Measurements from ENCODE around the gene ABHD3. TPM values are rescaled to one million over a fixed set of nuclear protein-coding genes. Genes with fewer than 3 reads are reported as not detected.
"Not testable (repeated sequence)": the region's sequence is repeated elsewhere in the genome, so short reads cannot be mapped to it uniquely, and the experiment has no call there.

Gene ABHD3
- total RNA-seq, 1 donor from 2014 or later: 6.0 TPM

- intact Hi-C loops (cut with micrococcal nuclease): no loop called here
- DNase-seq (no peak), ATAC-seq (no peak)
Measured at GRCh38 chr18:21662581-21662980, 42.0 kb downstream of the ABHD3 start.

- DNase-seq (no peak), ATAC-seq (no peak)
- intact Hi-C loops (cut with micrococcal nuclease): no loop called here
Measured at GRCh38 chr18:21660078-21660477, 44.5 kb downstream of the ABHD3 start.

- no peak for DNase-seq
- intact Hi-C loops (cut with micrococcal nuclease): no loop called here
- ATAC-seq: no peak
Measured at GRCh38 chr18:21656402-21656801, 48.2 kb downstream of the ABHD3 start.

GRCh38 chr18:21653361-21653760 lies 51.2 kb downstream of the ABHD3 start:
- DNase-seq (no peak), ATAC-seq (no peak)
- intact Hi-C loops (cut with micrococcal nuclease): no loop called here

- ATAC-seq: no peak
- intact Hi-C loops (cut with micrococcal nuclease): no loop called here
- no peak for DNase-seq
Measured at GRCh38 chr18:21652073-21652472, 52.5 kb downstream of the ABHD3 start.

GRCh38 chr18:21650311-21650710 lies 54.3 kb downstream of the ABHD3 start:
- DNase-seq: no peak
- ATAC-seq: no peak
- intact Hi-C loops (cut with micrococcal nuclease): no loop called here

- intact Hi-C loops (cut with micrococcal nuclease); DNase-seq; ATAC-seq: not testable (repeated sequence)
Measured at GRCh38 chr18:21640375-21640774, 64.2 kb downstream of the ABHD3 start.

GRCh38 chr18:21638822-21639221 lies 65.8 kb downstream of the ABHD3 start:
- ATAC-seq (no peak), DNase-seq (no peak)
- intact Hi-C loops (cut with micrococcal nuclease): no loop called here

- ATAC-seq (no peak), DNase-seq (no peak)
- intact Hi-C loops (cut with micrococcal nuclease): no loop called here
Measured at GRCh38 chr18:21636769-21637168, 67.8 kb downstream of the ABHD3 start.

GRCh38 chr18:21634588-21635199 lies 69.9 kb downstream of the ABHD3 start:
- intact Hi-C loops (cut with micrococcal nuclease): no loop called here
- ATAC-seq (no peak), DNase-seq (no peak)

- intact Hi-C loops (cut with micrococcal nuclease): no loop called here
- no peak for DNase-seq
- ATAC-seq: no peak
Measured at GRCh38 chr18:21632393-21632792, 72.2 kb downstream of the ABHD3 start.

GRCh38 chr18:21629089-21629832 lies 75.3 kb downstream of the ABHD3 start:
- ATAC-seq (no peak), DNase-seq (no peak)
- intact Hi-C loops (cut with micrococcal nuclease): no loop called here

GRCh38 chr18:21621640-21622039 lies 82.9 kb downstream of the ABHD3 start:
- intact Hi-C loops (cut with micrococcal nuclease); DNase-seq: not testable (repeated sequence)
- ATAC-seq: peak; percentile 56

- ATAC-seq: peak; percentile 100
- peak; percentile 94 for DNase-seq
- intact Hi-C loops (cut with micrococcal nuclease): no loop called here
Measured at GRCh38 chr18:21612125-21613039, 92.2 kb downstream of the ABHD3 start, which contains the start of gene SNRPD1. Gene SNRPD1 (plus strand): TSS chr18:21612314. CDS start chr18:21612430, 116 bp downstream.

- DNase-seq; intact Hi-C loops (cut with micrococcal nuclease); ATAC-seq: not testable (repeated sequence)
Measured at GRCh38 chr18:21611401-21612124, 93.0 kb downstream of the ABHD3 start.

GRCh38 chr18:21605213-21605612 lies 99.4 kb downstream of the ABHD3 start:
- no peak for ATAC-seq
- no peak for DNase-seq

GRCh38 chr18:21604671-21605070 lies 99.9 kb downstream of the ABHD3 start:
- ATAC-seq: no peak
- DNase-seq: no peak
- intact Hi-C loops (cut with micrococcal nuclease): no loop called here

More at GRCh38 chr18:21605213-21605612, 99.4 kb downstream of the ABHD3 start:
- intact Hi-C loops (cut with micrococcal nuclease): no loop called here

- no peak for ATAC-seq
- intact Hi-C loops (cut with micrococcal nuclease): no loop called here
- no peak for DNase-seq
Measured at GRCh38 chr18:21602299-21602587, 102.3 kb downstream of the ABHD3 start.

Measured in left ventricle myocardium superior (tissue), 1 donor.